ENCODE results near the gene EDNRB.

DNA sequence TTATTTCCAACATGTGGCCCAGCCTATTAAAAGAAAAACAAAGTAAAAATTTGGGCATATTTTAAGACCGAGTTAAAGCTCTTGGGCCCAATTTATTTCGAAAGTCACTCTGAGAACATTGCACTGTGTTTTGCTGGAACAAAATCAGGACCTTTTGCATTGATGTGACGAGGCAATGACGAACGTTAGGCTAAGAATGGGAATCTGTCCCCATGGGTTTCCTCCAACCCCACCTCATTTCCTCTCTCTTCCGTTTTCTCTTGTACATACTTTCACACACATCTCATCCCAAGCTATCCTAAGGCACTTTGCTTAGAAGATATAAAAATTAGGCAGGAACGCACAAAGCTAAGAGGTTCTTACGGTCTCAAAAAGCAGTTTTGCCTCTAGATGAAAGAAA, 22.1 kb downstream of the EDNRB start:
- TF ChIP-seq POLR2A (IDR thresholded peaks at IDR 0.05) (peak in 1 of 2 donors; percentile 24), EP300 (IDR thresholded peaks at IDR 0.05) (peak; percentile 81 to 90), CTCF (IDR thresholded peaks at IDR 0.05) (no peak)
